Caco-2 (cell line): Measurements from ENCODE around the gene KIAA1586. TPM values are rescaled to one million over a fixed set of nuclear protein-coding genes. Genes with fewer than 3 reads are reported as not detected.

Experiments used
- BruUV-seq: library from RNA; stranded (reverse); fragments of 400-500 nt; replicated peaks from 2 replicates; lab custom pipeline; 2021; lab: Mats Ljungman, UMichigan
- CTCF ChIA-PET: fragments of 300-600 bp; sonication (Branson Sonifier 250); formaldehyde crosslinking; loops from one replicate; lab custom pipeline; 2022; ENCODE audit warnings: antibody characterized with exemption; lab: Charles Lee
- POLR2A ChIA-PET: fragments of 300-600 bp; sonication (Branson Sonifier 250); formaldehyde crosslinking; loops from one replicate; lab custom pipeline; 2022; ENCODE audit warnings: antibody characterized with exemption; lab: Charles Lee
- DNase-seq, 2 experiments: peaks; one replicate each; pipeline versions ENCODE4 v3.0.0 to v3.0.0-alpha.2; 2020 to 2022
- H3K27me3 ChIP-seq: replicated peaks from 2 replicates; pipeline ENCODE4 v1.6.0; 2011; ENCODE audit warnings: low read length; ENCODE audit not compliant: control insufficient read depth, insufficient read depth
- H3K36me3 ChIP-seq: 2 replicates; pipeline ENCODE4 v1.5.1; 2011; ENCODE audit warnings: low read length; ENCODE audit not compliant: control insufficient read depth, insufficient read depth
- H3K4me1 ChIP-seq: fragments of 250-450 bp; sonication (Bioruptor Pico); 2 replicates; pipeline ENCODE4 v1.5.1; 2020; ENCODE audit warnings: mild to moderate bottlenecking
- H3K4me3 ChIP-seq: 2 replicates; pipeline ENCODE4 v1.5.1; 2011; ENCODE audit warnings: low read depth, mild to moderate bottlenecking, control low read depth, low read length
- H3K9me3 ChIP-seq: fragments of 250-450 bp; sonication (Bioruptor Pico); 2 replicates; pipeline ENCODE4 v1.5.1; 2020; ENCODE audit warnings: mild to moderate bottlenecking, moderate library complexity
- H3K27ac Mint-ChIP-seq: one replicate; pipeline ENCODE4 v1.8.0; 2022; ENCODE audit warnings: mixed read lengths; ENCODE audit not compliant: unreplicated experiment
- H3K27me3 Mint-ChIP-seq: one replicate; pipeline ENCODE4 v1.8.0; 2022; ENCODE audit warnings: mixed read lengths; ENCODE audit not compliant: insufficient read depth, unreplicated experiment
- H3K36me3 Mint-ChIP-seq: one replicate; pipeline ENCODE4 v1.8.0; 2022; ENCODE audit warnings: mild to moderate bottlenecking, mixed read lengths; ENCODE audit not compliant: insufficient read depth, unreplicated experiment
- H3K4me1 Mint-ChIP-seq: one replicate; pipeline ENCODE4 v1.8.0; 2022; ENCODE audit warnings: low read depth, mixed read lengths; ENCODE audit not compliant: unreplicated experiment
- H3K4me3 Mint-ChIP-seq: one replicate; pipeline ENCODE4 v1.8.0; 2022; ENCODE audit warnings: mild to moderate bottlenecking, moderate library complexity, mixed read lengths; ENCODE audit not compliant: unreplicated experiment
- H3K9me3 Mint-ChIP-seq: one replicate; pipeline ENCODE4 v1.8.0; 2022; ENCODE audit warnings: mixed read lengths; ENCODE audit not compliant: unreplicated experiment
- CTCF ChIP-seq, 2 experiments: fragments of 200-600 bp in 1 of 2; IDR thresholded peaks; 1 replicate in 1 of 2; 2 replicates in 1 of 2; pipeline versions ENCODE4 v1.5.1 to v1.8.0; 2011 to 2022; ENCODE audit warnings: antibody characterized with exemption in 1 of 2, control low read depth in 1 of 2, inconsistent platforms in 1 of 2, low read depth in 1 of 2, low read length in 1 of 2, mild to moderate bottlenecking in 1 of 2, moderate library complexity in 1 of 2; ENCODE audit not compliant: insufficient read depth in 1 of 2, severe bottlenecking in 1 of 2, unreplicated experiment in 1 of 2
- intact Hi-C: fragments of 100-400 bp; cut with micrococcal nuclease; formaldehyde crosslinking; loops from one replicate; pipeline ENCODE4 v1.10.0; 2022; ENCODE audit not compliant: unreplicated experiment
- total RNA-seq: library from RNA; stranded (reverse); gene quantifications from 2 replicates; pipeline ENCODE4 v1.2.3, GENCODE V29; 2022

KIAA1586 gene
- total RNA-seq, 1 experiment from 2014 or later = 12.9 TPM

- intact Hi-C loops = no loop called here
- BruUV-seq = no TSS peak
- H3K27ac Mint-ChIP-seq = no peak overlapping the region
These were observed 33.0 kb upstream of the KIAA1586 start for GRCh38 chr6:57013521-57013926.

GRCh38 chr6:57017069-57017468, 29.4 kb upstream of the KIAA1586 start:
- Mint-ChIP-seq H3K27me3 (no peaks in the 10 kb centered on the region), H3K36me3 (no peaks in the 10 kb centered on the region), H3K4me1 (no peaks in the 10 kb centered on the region), H3K27ac (no peak overlapping the region), H3K9me3 (no peaks in the 10 kb centered on the region), H3K4me3 (no peak overlapping the region)
- ChIA-PET POLR2A (no interaction called here), CTCF (no interaction called here)
- no peaks in the 10 kb centered on the region for H3K9me3 ChIP-seq
- H3K27me3 ChIP-seq = no peaks in the 10 kb centered on the region
- no TSS peak for BruUV-seq
- no peaks in the 10 kb centered on the region for H3K4me1 ChIP-seq
- H3K36me3 ChIP-seq = no peaks in the 10 kb centered on the region
- no peak for DNase-seq
- no peak overlapping the region for H3K4me3 ChIP-seq
- intact Hi-C loops = no loop called here
- TF ChIP-seq CTCF (IDR thresholded peaks at IDR 0.05; ENCODE audit: insufficient read depth in 1 of 2, low read depth in 1 of 2, low read length in 1 of 2, severe bottlenecking in 1 of 2, unreplicated experiment in 1 of 2) = no peak

More at GRCh38 chr6:57013521-57013926, 33.0 kb upstream of the KIAA1586 start:
- Histone ChIP-seq H3K36me3 (no peaks in the 10 kb centered on the region), H3K27me3 (no peaks in the 10 kb centered on the region), H3K9me3 (no peaks in the 10 kb centered on the region), H3K4me3 (no peak overlapping the region), H3K4me1 (no peaks in the 10 kb centered on the region)
- Mint-ChIP-seq H3K9me3 (no peaks in the 10 kb centered on the region), H3K36me3 (no peaks in the 10 kb centered on the region), H3K4me3 (no peak overlapping the region), H3K27me3 (no peaks in the 10 kb centered on the region), H3K4me1 (no peaks in the 10 kb centered on the region)
- POLR2A ChIA-PET = no interaction called here
- CTCF ChIA-PET = no interaction called here
- TF ChIP-seq CTCF (IDR thresholded peaks at IDR 0.05; ENCODE audit: insufficient read depth in 1 of 2, low read depth in 1 of 2, low read length in 1 of 2, severe bottlenecking in 1 of 2, unreplicated experiment in 1 of 2) = no peak
- no peak for DNase-seq

GRCh38 chr6:57017841-57018240, 28.7 kb upstream of the KIAA1586 start:
- intact Hi-C loops = no loop called here
- ChIA-PET CTCF (no interaction called here), POLR2A (no interaction called here)
- no peaks in the 10 kb centered on the region for H3K36me3 Mint-ChIP-seq
- H3K4me3 Mint-ChIP-seq = no peak overlapping the region
- no peaks in the 10 kb centered on the region for H3K4me1 Mint-ChIP-seq
- Histone ChIP-seq H3K4me1 (no peaks in the 10 kb centered on the region), H3K9me3 (no peaks in the 10 kb centered on the region), H3K36me3 (no peaks in the 10 kb centered on the region), H3K27me3 (no peaks in the 10 kb centered on the region), H3K4me3 (no peak overlapping the region)
- no peaks in the 10 kb centered on the region for H3K9me3 Mint-ChIP-seq
- no peaks in the 10 kb centered on the region for H3K27me3 Mint-ChIP-seq
- DNase-seq = no peak
- no peak for TF ChIP-seq CTCF (IDR thresholded peaks at IDR 0.05; ENCODE audit: insufficient read depth in 1 of 2, low read depth in 1 of 2, low read length in 1 of 2, severe bottlenecking in 1 of 2, unreplicated experiment in 1 of 2)
- H3K27ac Mint-ChIP-seq = no peak overlapping the region
- no TSS peak for BruUV-seq
